NCI-H1436 (cell line): ENCODE data around the gene LBX2.

Experiments used
- DNase-seq: peaks from one replicate; lab custom pipeline; 2025; lab: John Stamatoyannopoulos, UW

Gene LBX2

GRCh38 chr2:74499267-74499939 is at the start of gene LBX2:
Gene LBX2, minus strand, starts transcription at chr2:74499603. Its CDS starts 66 bp downstream, at chr2:74499537.
- no peak for DNase-seq

GRCh38 chr2:74548285-74548899 is 49.0 kb upstream of the LBX2 start:
- no peak for DNase-seq

GRCh38 chr2:74546004-74546403 is 46.6 kb upstream of the LBX2 start:
- no peak for DNase-seq

GRCh38 chr2:74544634-74545033 is 45.2 kb upstream of the LBX2 start:
- DNase-seq = no peak

GRCh38 chr2:74542978-74543377 is 43.6 kb upstream of the LBX2 start:
- DNase-seq = no peak

GRCh38 chr2:74540291-74540690 is 40.9 kb upstream of the LBX2 start:
- DNase-seq = no peak

GRCh38 chr2:74538881-74539339 is 39.5 kb upstream of the LBX2 start:
- no peak for DNase-seq

- DNase-seq = no peak
These were observed 37.7 kb upstream of the LBX2 start for GRCh38 chr2:74537140-74537539.

GRCh38 chr2:74536166-74536950 is 37.0 kb upstream of the LBX2 start:
- no peak for DNase-seq

- DNase-seq = no peak
These were observed 36.1 kb upstream of the LBX2 start for GRCh38 chr2:74535440-74535965.

- no peak for DNase-seq
These were observed 35.0 kb upstream of the LBX2 start for GRCh38 chr2:74534411-74534810.

GRCh38 chr2:74533464-74533863 is 34.1 kb upstream of the LBX2 start:
- no peak for DNase-seq

GRCh38 chr2:74532222-74532621 is 32.8 kb upstream of the LBX2 start:
- DNase-seq = no peak

- DNase-seq = no peak
These were observed 32.3 kb upstream of the LBX2 start for GRCh38 chr2:74531666-74532065.

GRCh38 chr2:74530239-74531187 is 31.1 kb upstream of the LBX2 start:
- DNase-seq = no peak

GRCh38 chr2:74529357-74530238 is 30.2 kb upstream of the LBX2 start, which contains the start of the genes AUP1 and HTRA2:
Gene AUP1, minus strand, starts transcription at chr2:74529706. Its CDS starts 77 bp downstream, at chr2:74529629.
Gene HTRA2, plus strand, starts transcription at chr2:74529933. Its CDS starts 74 bp downstream, at chr2:74530007.
- DNase-seq = peak; percentile 97

- DNase-seq = no peak
These were observed 29.4 kb upstream of the LBX2 start for GRCh38 chr2:74528600-74529356.

- no peak for DNase-seq
These were observed 28.3 kb upstream of the LBX2 start for GRCh38 chr2:74527741-74528140.

GRCh38 chr2:74526649-74527230 is 27.3 kb upstream of the LBX2 start:
- DNase-seq = no peak
